Eye (tissue), 1 donor: Measurements from ENCODE around the gene ARL8A.
"Not testable (repeated sequence)": the region's sequence is repeated elsewhere in the genome, so short reads cannot be mapped to it uniquely, and the experiment has no call there.

Experiments
- DNase-seq: peaks from one replicate; pipeline ENCODE4 v3.0.0-alpha.2; 2015

ARL8A gene

GRCh38 chr1:202133496-202133895 is 11.0 kb downstream of the ARL8A start:
- no peak for DNase-seq

GRCh38 chr1:202133001-202133400 is 11.5 kb downstream of the ARL8A start:
- peak; percentile 59 for DNase-seq

- peak; percentile 90 for DNase-seq
These were observed 12.3 kb downstream of the ARL8A start for GRCh38 chr1:202131956-202132821.

GRCh38 chr1:202130816-202131522 is 13.6 kb downstream of the ARL8A start:
- DNase-seq = peak; percentile 26

- peak; percentile 77 for DNase-seq
These were observed 14.2 kb downstream of the ARL8A start for GRCh38 chr1:202130297-202130721.

- DNase-seq = peak; percentile 27
These were observed 14.9 kb downstream of the ARL8A start for GRCh38 chr1:202129453-202130296.

GRCh38 chr1:202127836-202128622 is 16.5 kb downstream of the ARL8A start:
- DNase-seq = no peak

- DNase-seq = no peak
These were observed 17.5 kb downstream of the ARL8A start for GRCh38 chr1:202127061-202127460.

- no peak for DNase-seq
These were observed 18.1 kb downstream of the ARL8A start for GRCh38 chr1:202126426-202126825.

GRCh38 chr1:202125611-202126010 is 18.9 kb downstream of the ARL8A start:
- no peak for DNase-seq

GRCh38 chr1:202124142-202124541 is 20.4 kb downstream of the ARL8A start:
- DNase-seq = no peak

GRCh38 chr1:202123336-202123813 is 21.2 kb downstream of the ARL8A start:
- DNase-seq = no peak

- peak; percentile 79 for DNase-seq
These were observed 21.8 kb downstream of the ARL8A start, which contains the start of gene GPR37L1 for GRCh38 chr1:202122639-202123335. Gene GPR37L1 (plus strand): TSS chr1:202122917. CDS start chr1:202122964, 47 bp downstream.

- DNase-seq = no peak
These were observed 23.5 kb downstream of the ARL8A start for GRCh38 chr1:202121006-202121405.

- DNase-seq = no peak
These were observed 26.6 kb downstream of the ARL8A start for GRCh38 chr1:202117898-202118371.

- no peak for DNase-seq
These were observed 28.2 kb downstream of the ARL8A start for GRCh38 chr1:202116287-202116686.

- no peak for DNase-seq
These were observed 30.7 kb downstream of the ARL8A start for GRCh38 chr1:202113690-202114300.

GRCh38 chr1:202112859-202113689 is 31.5 kb downstream of the ARL8A start:
- DNase-seq = peak; percentile 28

- DNase-seq = not testable (repeated sequence)
These were observed 32.9 kb downstream of the ARL8A start for GRCh38 chr1:202111589-202111988.

GRCh38 chr1:202110977-202111376 is 33.6 kb downstream of the ARL8A start:
- DNase-seq = no peak
